B cell (primary cell): ENCODE measurements around the gene LAYN.

Experiments
- EZH2 ChIP-seq: IDR thresholded peaks from 2 replicates; pipeline ENCODE4 v1.6.1; 2012; ENCODE audit warnings: borderline replicate concordance, low read depth, mild to moderate bottlenecking, moderate library complexity, low read length; ENCODE audit not compliant: insufficient read depth, poor library complexity, severe bottlenecking
- TF ChIP-seq, protein P1 (sequence below): fragments of 200-600 bp; IDR thresholded peaks from one replicate; pipeline ENCODE4 v1.8.0; 2022; ENCODE audit warnings: antibody characterized with exemption, mild to moderate bottlenecking

DNA sequence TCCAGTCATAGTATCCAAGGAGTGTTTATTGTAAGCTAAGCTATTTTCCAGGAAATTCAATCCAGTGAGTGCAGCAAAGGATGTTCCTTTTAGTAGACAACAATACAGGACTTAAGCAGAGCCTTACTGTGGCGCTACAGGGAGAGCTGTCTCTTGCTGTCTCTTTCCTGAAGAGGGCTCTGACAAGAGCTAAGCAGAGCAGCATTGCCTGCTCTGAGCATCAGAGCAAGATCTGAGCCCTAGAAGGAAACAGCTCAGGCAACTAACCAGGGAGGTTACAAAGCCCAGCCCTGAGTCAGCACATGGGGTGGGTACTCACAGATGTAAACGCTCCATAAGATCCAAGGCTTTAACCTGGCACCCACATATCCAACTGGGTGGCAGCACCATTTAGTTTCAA is 8.0 kb downstream of the LAYN start:
- TF ChIP-seq, protein P1, sequence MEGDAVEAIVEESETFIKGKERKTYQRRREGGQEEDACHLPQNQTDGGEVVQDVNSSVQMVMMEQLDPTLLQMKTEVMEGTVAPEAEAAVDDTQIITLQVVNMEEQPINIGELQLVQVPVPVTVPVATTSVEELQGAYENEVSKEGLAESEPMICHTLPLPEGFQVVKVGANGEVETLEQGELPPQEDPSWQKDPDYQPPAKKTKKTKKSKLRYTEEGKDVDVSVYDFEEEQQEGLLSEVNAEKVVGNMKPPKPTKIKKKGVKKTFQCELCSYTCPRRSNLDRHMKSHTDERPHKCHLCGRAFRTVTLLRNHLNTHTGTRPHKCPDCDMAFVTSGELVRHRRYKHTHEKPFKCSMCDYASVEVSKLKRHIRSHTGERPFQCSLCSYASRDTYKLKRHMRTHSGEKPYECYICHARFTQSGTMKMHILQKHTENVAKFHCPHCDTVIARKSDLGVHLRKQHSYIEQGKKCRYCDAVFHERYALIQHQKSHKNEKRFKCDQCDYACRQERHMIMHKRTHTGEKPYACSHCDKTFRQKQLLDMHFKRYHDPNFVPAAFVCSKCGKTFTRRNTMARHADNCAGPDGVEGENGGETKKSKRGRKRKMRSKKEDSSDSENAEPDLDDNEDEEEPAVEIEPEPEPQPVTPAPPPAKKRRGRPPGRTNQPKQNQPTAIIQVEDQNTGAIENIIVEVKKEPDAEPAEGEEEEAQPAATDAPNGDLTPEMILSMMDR, result no peak
- no peak for TF ChIP-seq EZH2
